ENCODE data around the gene GLI3.

Gene GLI3

DNA sequence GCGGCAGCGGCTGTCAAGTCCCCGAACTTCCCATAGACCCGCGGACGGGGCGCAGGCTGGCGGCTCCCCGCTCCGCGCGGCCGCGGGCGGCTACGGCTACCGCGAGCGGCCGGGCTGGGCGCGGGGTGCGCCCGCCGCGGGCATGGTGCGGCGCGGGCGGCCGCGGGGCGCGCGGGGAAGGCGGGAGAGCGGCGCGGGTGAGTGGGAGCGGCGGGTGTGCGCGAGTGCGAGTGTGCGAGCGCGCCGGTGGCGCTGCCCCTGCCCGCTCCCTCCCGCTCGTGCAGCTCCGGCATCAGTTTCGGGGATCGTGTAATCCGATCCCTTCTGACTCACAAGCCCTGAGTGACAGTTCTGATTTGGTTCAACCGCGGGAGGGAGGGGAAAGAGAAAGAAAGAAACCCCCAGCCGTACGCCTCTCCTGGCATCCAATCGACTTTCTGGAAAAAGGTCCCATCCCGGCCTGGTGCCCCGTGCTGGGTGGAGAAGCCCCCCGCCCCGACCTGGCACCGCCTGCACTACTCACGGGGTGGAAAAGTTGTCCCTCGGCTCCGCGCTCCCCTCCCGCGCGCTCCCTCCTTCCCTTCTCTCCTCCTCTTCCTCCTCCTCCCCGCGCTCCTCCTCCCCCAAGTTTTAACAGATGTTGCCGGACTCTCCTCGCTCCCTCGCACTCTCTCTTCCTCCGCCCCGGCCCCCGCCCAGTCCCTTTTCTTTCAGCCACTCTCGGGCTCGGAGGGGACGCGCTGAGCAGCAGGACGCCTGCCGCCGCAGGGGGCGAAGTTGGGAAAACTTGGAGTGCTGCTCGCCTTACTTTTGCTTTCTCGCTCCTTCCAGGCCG lies at the start of gene GLI3:
TSS of gene GLI3 (minus strand) at position 234 of the 835 bp plus-strand sequence. CDS start 13,956 bp downstream, outside the sequence.
- Histone ChIP-seq H4K20me1 (ENCODE audit: insufficient read depth, low read length) (no peaks in the 10 kb centered on the region), H3K9me3 (ENCODE audit: insufficient read depth, low read length) (no peaks in the 10 kb centered on the region), H3K4me2 (ENCODE audit: low read length) (no peak within 1 kb of the TSS), H3K4me1 (ENCODE audit: low read length) (no peaks in the 10 kb centered on the region), H3K9ac (ENCODE audit: low read length) (no peak within 1 kb of the TSS), H3K27ac (ENCODE audit: low read length) (no peak within 1 kb of the TSS), H2AFZ (ENCODE audit: low read depth, low read length) (no peak within 1 kb of the TSS), H3K36me3 (replicated peaks; ENCODE audit: low read depth, low read length) (no peaks in the 10 kb centered on the region), H3K27me3 (ENCODE audit: low read depth, low read length) (0 out of 2 replicates have a peak, but pooled peaks cover 3% of the 10 kb centered on the region), H3K4me3 (ENCODE audit: low read length) (no peak within 1 kb of the TSS), H3K79me2 (ENCODE audit: low read length) (no peaks in the 10 kb centered on the region)
- TF ChIP-seq, protein P1, sequence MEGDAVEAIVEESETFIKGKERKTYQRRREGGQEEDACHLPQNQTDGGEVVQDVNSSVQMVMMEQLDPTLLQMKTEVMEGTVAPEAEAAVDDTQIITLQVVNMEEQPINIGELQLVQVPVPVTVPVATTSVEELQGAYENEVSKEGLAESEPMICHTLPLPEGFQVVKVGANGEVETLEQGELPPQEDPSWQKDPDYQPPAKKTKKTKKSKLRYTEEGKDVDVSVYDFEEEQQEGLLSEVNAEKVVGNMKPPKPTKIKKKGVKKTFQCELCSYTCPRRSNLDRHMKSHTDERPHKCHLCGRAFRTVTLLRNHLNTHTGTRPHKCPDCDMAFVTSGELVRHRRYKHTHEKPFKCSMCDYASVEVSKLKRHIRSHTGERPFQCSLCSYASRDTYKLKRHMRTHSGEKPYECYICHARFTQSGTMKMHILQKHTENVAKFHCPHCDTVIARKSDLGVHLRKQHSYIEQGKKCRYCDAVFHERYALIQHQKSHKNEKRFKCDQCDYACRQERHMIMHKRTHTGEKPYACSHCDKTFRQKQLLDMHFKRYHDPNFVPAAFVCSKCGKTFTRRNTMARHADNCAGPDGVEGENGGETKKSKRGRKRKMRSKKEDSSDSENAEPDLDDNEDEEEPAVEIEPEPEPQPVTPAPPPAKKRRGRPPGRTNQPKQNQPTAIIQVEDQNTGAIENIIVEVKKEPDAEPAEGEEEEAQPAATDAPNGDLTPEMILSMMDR (IDR thresholded peaks at IDR 0.05; ENCODE audit: low read depth, low read length), result no peak
- no peak for TF ChIP-seq EZH2phosphoT487 (IDR thresholded peaks at IDR 0.05; ENCODE audit: low read depth)

DNA sequence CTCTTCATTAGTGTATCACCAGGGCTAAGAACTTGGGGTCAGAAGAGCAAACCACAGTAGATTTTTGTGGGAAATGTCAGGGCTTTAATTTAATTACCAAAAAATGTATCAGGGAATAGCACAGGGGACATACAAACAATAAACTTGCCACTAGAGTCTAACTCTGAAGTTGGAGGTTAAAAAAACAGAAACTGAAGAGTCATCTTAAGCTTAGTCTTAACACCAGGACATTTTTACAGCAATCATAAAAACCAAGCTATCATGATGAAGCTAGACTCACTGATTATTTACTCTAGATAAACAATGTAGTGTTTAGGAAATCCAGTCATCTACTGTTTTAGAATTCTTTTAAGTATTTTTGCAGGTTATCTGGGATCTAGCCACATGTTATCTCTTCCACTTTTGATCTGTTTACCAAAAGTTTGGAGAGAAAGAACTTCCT lies 48.4 kb upstream of the GLI3 start:
- H3K9ac ChIP-seq (ENCODE audit: low read length), result no peak overlapping the region
- H3K36me3 ChIP-seq (replicated peaks; ENCODE audit: low read depth, low read length), result no peaks in the 10 kb centered on the region
- no peak overlapping the region for H3K4me3 ChIP-seq (ENCODE audit: low read length)
- peaks cover 16% of the 10 kb centered on the region for H3K4me1 ChIP-seq (ENCODE audit: low read length)
- no peaks in the 10 kb centered on the region for H3K9me3 ChIP-seq (ENCODE audit: insufficient read depth, low read length)
- H4K20me1 ChIP-seq (ENCODE audit: insufficient read depth, low read length), result no peaks in the 10 kb centered on the region
- H3K79me2 ChIP-seq (ENCODE audit: low read length), result no peaks in the 10 kb centered on the region
- H3K4me2 ChIP-seq (ENCODE audit: low read length), result no peak overlapping the region
- TF ChIP-seq, protein P1 (IDR thresholded peaks at IDR 0.05; ENCODE audit: low read depth, low read length), result no peak
- no peak for TF ChIP-seq EZH2phosphoT487 (IDR thresholded peaks at IDR 0.05; ENCODE audit: low read depth)
- no peak overlapping the region for H3K27ac ChIP-seq (ENCODE audit: low read length)
- no peaks in the 10 kb centered on the region; the same call in 1 of the 2 replicates for H3K27me3 ChIP-seq (ENCODE audit: low read depth, low read length)
- H2AFZ ChIP-seq (ENCODE audit: low read depth, low read length), result no peak overlapping the region

DNA sequence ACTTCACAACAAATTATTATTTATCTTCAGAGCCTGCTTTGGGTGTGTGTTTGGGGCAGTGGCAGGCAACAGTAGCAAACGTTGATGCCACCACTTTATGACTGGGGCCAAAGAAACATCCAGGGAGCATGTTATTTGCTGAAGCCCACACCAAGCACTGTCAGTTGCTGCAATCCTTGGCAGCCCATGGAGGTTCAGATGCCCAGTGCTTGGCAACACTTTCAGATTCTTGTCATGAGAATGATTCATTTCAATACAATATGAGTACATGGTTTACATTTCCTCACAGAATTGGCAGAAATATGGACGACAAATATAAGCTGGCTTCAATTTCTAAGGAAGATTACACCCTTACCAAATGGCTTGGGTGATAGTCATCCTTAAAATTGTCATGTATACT lies 46.5 kb upstream of the GLI3 start:
- H3K9me3 ChIP-seq (ENCODE audit: insufficient read depth, low read length), result no peaks in the 10 kb centered on the region
- no peak overlapping the region for H3K4me3 ChIP-seq (ENCODE audit: low read length)
- H3K4me2 ChIP-seq (ENCODE audit: low read length), result no peak overlapping the region
- H3K27me3 ChIP-seq (ENCODE audit: low read depth, low read length), result no peaks in the 10 kb centered on the region; the same call in 1 of the 2 replicates
- TF ChIP-seq, protein P1 (IDR thresholded peaks at IDR 0.05; ENCODE audit: low read depth, low read length), result no peak
- TF ChIP-seq EZH2phosphoT487 (IDR thresholded peaks at IDR 0.05; ENCODE audit: low read depth), result no peak
- peaks cover 20% of the 10 kb centered on the region for H3K4me1 ChIP-seq (ENCODE audit: low read length)
- no peak overlapping the region for H3K9ac ChIP-seq (ENCODE audit: low read length)
- no peaks in the 10 kb centered on the region for H3K79me2 ChIP-seq (ENCODE audit: low read length)
- no peaks in the 10 kb centered on the region for H3K36me3 ChIP-seq (replicated peaks; ENCODE audit: low read depth, low read length)
- no peak overlapping the region for H2AFZ ChIP-seq (ENCODE audit: low read depth, low read length)
- H3K27ac ChIP-seq (ENCODE audit: low read length), result no peak overlapping the region
- H4K20me1 ChIP-seq (ENCODE audit: insufficient read depth, low read length), result no peaks in the 10 kb centered on the region

- no peaks in the 10 kb centered on the region; the same call in 1 of the 2 replicates for H3K27me3 ChIP-seq (ENCODE audit: low read depth, low read length)
- no peak overlapping the region for H3K9ac ChIP-seq (ENCODE audit: low read length)
- no peaks in the 10 kb centered on the region for H3K79me2 ChIP-seq (ENCODE audit: low read length)
- no peaks in the 10 kb centered on the region for H3K36me3 ChIP-seq (replicated peaks; ENCODE audit: low read depth, low read length)
- no peaks in the 10 kb centered on the region for H4K20me1 ChIP-seq (ENCODE audit: insufficient read depth, low read length)
- no peak overlapping the region for H2AFZ ChIP-seq (ENCODE audit: low read depth, low read length)
- H3K27ac ChIP-seq (ENCODE audit: low read length), result no peak overlapping the region
- peak overlapping the region; percentile 31; the same call in 1 of the 2 replicates for H3K4me2 ChIP-seq (ENCODE audit: low read length)
- H3K9me3 ChIP-seq (ENCODE audit: insufficient read depth, low read length), result no peaks in the 10 kb centered on the region
- TF ChIP-seq, protein P1 (IDR thresholded peaks at IDR 0.05; ENCODE audit: low read depth, low read length), result no peak
- TF ChIP-seq EZH2phosphoT487 (IDR thresholded peaks at IDR 0.05; ENCODE audit: low read depth), result no peak
- peaks cover 57% of the 10 kb centered on the region for H3K4me1 ChIP-seq (ENCODE audit: low read length)
- H3K4me3 ChIP-seq (ENCODE audit: low read length), result no peak overlapping the region
Measured at GRCh38 chr7:42278344-42278743, 41.3 kb upstream of the GLI3 start.

All from OCI-LY3 (cell line).